Body of pancreas (tissue), 4 donors: ENCODE data around the gene NEURL1. TPM values are rescaled to one million over a fixed set of nuclear protein-coding genes. Genes with fewer than 3 reads are reported as not detected.
A peak's percentile ranks its signal among the peaks of the same experiment; 100 is the strongest.

Experiments
- ATAC-seq: fragments of 150-250 bp; one replicate; pipeline ENCODE4 v1.9.1; 2016
- DNase-seq, 4 donors: peaks; one replicate each; pipeline ENCODE4 v3.0.0-alpha.2; 2019
- H3K27ac ChIP-seq, 4 donors: fragments of 200-600 bp; sonication (generic); 1 replicate in 3 of 4; 2 replicates in 1 of 4; pipeline versions ENCODE4 v1.5.1 to v1.6.1; 2016 to 2019; ENCODE audit warnings: mild to moderate bottlenecking in 1 of 4, mixed read lengths in 1 of 4, moderate library complexity in 1 of 4
- H3K27me3 ChIP-seq, 2 donors: fragments of 200-600 bp; sonication (generic); one replicate each; pipeline ENCODE4 v1.6.0; 2016; ENCODE audit warnings: mild to moderate bottlenecking in 1 of 2
- H3K36me3 ChIP-seq, 2 donors: fragments of 200-600 bp; sonication (generic); replicated peaks in 1 of 2; 2 replicates each; pipeline ENCODE4 v1.5.1; 2016; ENCODE audit warnings: low read depth in 2 of 2; ENCODE audit not compliant: insufficient read depth in 1 of 2
- H3K4me1 ChIP-seq: fragments of 200-600 bp; sonication (generic); one replicate; pipeline ENCODE4 v1.6.0; 2016
- H3K4me3 ChIP-seq, 2 donors: fragments of 200-600 bp; sonication (generic); 1 replicate in 1 of 2; 2 replicates in 1 of 2; pipeline ENCODE4 v1.5.1; 2016 to 2019
- H3K9me3 ChIP-seq, 3 donors: fragments of 200-600 bp; sonication (generic); 1 replicate in 2 of 3; 2 replicates in 1 of 3; pipeline ENCODE4 v1.5.1; 2016
- POLR2A ChIP-seq, 3 donors: fragments of 450-650 bp; IDR thresholded peaks; one replicate each; pipeline ENCODE4 v1.6.1; 2016; ENCODE audit warnings: antibody characterized with exemption in 3 of 3, mild to moderate bottlenecking in 2 of 3
- WGBS, 2 donors: methylation state at CpG; one replicate each; pipeline ENCODE4 v1.1.5; 2017; 5-methylcytosine and 5-hydroxymethylcytosine counted together
- intact Hi-C: fragments of 100-400 bp; cut with DNase I; formaldehyde crosslinking; loops from one replicate; pipeline ENCODE4 v1.15.1; 2023
- total RNA-seq, 2 donors: library from RNA; depleted of rRNA; stranded (reverse); fragments of >200 nt; gene quantifications; one replicate each; pipeline ENCODE4 v1.1.0, GENCODE V29; 2016
- TF ChIP-seq, protein P1 (sequence below), 7 experiments: fragments of 450-650 bp in 4 of 7; fragments of 200-600 bp in 3 of 7; sonication (generic) in 3 of 7; IDR thresholded peaks; one replicate each; pipeline ENCODE4 v1.5.1; 2016 to 2019; ENCODE audit warnings: antibody characterized with exemption in 7 of 7

Gene NEURL1
- total RNA-seq, 2 donors from 2014 or later, result 25.1 to 25.7 TPM

DNA sequence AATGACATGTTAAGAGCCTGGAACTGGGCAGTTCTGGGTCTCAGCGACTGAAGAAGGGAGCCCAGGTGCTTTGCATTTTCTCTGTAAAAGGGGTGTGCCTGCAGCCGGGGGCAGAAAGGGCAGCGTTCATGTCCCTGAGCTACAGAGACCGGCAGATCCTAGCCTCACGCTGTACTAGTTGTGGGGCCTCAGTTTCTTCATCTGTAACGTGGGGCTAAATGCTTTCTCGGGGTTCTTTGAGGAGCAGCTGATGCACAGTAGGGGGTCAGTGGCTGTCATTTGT is 79.6 kb downstream of the NEURL1 start:
- DNase-seq, result no peak
- no peak for ATAC-seq
- Histone ChIP-seq H3K27me3 (no peaks in the 10 kb centered on the region), H3K9me3 (no peaks in the 10 kb centered on the region), H3K4me1 (peaks cover 34% of the 10 kb centered on the region), H3K36me3 (no peaks in the 10 kb centered on the region), H3K27ac (no peak overlapping the region), H3K4me3 (no peak overlapping the region)
- 83 to 94% methylated on average over 7 of the region's 7 CpGs for WGBS, 2 donors
- no peak for TF ChIP-seq POLR2A (IDR thresholded peaks at IDR 0.05)
- TF ChIP-seq, protein P1, sequence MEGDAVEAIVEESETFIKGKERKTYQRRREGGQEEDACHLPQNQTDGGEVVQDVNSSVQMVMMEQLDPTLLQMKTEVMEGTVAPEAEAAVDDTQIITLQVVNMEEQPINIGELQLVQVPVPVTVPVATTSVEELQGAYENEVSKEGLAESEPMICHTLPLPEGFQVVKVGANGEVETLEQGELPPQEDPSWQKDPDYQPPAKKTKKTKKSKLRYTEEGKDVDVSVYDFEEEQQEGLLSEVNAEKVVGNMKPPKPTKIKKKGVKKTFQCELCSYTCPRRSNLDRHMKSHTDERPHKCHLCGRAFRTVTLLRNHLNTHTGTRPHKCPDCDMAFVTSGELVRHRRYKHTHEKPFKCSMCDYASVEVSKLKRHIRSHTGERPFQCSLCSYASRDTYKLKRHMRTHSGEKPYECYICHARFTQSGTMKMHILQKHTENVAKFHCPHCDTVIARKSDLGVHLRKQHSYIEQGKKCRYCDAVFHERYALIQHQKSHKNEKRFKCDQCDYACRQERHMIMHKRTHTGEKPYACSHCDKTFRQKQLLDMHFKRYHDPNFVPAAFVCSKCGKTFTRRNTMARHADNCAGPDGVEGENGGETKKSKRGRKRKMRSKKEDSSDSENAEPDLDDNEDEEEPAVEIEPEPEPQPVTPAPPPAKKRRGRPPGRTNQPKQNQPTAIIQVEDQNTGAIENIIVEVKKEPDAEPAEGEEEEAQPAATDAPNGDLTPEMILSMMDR (IDR thresholded peaks at IDR 0.05), result no peak
- intact Hi-C loops, result no loop called here

DNA sequence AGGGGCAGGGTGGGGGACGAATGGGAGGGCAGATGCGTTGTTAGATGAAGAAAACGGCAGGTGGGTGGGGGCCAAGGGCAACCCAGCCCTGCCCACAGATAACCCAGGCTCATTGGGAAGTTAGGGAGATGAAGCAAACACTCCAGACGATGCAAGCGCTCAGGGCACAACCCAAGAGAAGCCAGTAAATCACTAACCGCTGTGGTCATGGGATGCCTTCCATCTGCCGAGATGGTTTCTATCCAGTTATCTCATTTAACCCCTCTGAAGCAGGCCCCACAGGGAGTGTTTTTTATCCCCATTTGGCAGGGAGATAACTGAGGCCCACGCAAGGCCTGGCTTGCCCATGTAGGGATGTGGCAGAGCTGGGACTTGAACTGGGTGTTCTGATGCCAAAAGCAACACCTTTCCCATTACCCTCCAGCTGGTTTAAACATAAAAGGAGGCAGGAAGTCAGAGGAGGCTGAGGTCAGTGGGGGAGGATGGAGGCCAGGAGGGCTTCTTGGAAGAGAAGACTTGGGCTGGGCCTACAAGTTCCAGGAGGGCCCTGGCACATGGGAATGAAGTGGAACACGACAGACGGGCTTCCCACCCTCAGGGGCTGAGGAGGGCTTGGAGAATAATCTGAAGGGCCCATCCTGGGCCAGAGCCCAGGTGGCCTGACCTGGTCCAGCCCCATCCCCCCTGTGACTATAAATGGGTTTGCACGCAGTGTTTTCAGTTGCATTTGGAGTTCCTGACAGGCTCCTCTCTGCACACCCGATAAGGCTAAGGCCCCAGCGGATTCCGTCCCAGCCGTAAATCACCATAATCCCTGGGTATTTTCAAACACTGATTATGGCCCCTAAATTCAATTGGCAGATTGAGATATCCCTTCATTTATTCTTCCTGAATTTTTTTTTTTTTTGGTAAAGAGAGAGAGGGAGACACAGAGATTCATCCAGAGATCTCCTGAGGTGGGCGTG is 80.9 kb downstream of the NEURL1 start:
- H3K9me3 ChIP-seq, result no peaks in the 10 kb centered on the region
- peaks cover 44% of the 10 kb centered on the region for H3K4me1 ChIP-seq
- no peak for DNase-seq
- WGBS, 2 donors, result 87 to 88% methylated on average over 16 of the region's 16 CpGs
- no peaks in the 10 kb centered on the region for H3K36me3 ChIP-seq
- TF ChIP-seq POLR2A (IDR thresholded peaks at IDR 0.05), result no peak
- TF ChIP-seq, protein P1 (IDR thresholded peaks at IDR 0.05), result no peak
- H3K27me3 ChIP-seq, result no peaks in the 10 kb centered on the region
- H3K27ac ChIP-seq, result no peak overlapping the region
- ATAC-seq, result no peak
- intact Hi-C loops, result no loop called here
- H3K4me3 ChIP-seq, result no peak overlapping the region

DNA sequence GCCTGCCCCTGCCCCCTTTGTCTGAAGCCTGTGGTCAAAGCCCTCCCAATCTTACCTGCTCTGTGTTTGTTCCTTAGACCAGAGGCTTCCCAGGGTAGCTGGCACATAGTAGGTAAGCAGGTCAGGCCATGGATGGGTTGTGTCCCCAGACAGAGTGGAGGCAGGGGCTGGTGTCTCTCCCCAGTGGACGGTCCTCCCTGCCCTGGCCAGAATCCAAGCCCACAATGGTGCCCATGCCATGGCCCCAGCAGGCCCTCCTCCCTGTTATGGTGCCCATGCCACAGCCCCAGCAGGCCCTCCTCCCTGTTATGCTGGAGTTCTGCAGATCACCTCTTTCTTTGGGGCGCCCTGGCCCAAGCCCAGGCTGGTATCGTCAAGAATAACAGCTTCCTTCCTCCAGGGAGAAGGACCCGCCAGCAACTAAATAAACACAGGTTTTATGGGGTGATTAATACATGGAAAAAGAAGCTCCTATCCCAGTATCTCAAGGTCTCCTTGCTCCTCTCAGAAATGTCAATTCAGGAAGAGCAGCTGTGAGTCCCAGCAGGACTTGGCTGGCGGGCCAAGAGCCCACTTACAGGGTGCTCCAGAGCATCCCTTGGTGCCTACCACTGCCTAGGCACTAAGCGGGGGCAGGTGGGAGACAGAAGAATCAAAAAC is 82.0 kb downstream of the NEURL1 start:
- no peak for TF ChIP-seq POLR2A (IDR thresholded peaks at IDR 0.05)
- TF ChIP-seq, protein P1 (IDR thresholded peaks at IDR 0.05), result no peak
- H3K4me1 ChIP-seq, result peaks cover 47% of the 10 kb centered on the region
- H3K9me3 ChIP-seq, result no peaks in the 10 kb centered on the region
- WGBS, 2 donors, result 74 to 100% methylated on average over 2 to 6 of the region's 6 CpGs
- no peak for DNase-seq
- H3K36me3 ChIP-seq, result no peaks in the 10 kb centered on the region
- H3K4me3 ChIP-seq, result no peak overlapping the region
- H3K27ac ChIP-seq, result peak overlapping the region in 1 of 4 donors; percentile 23
- intact Hi-C loops, result no loop called here
- no peaks in the 10 kb centered on the region for H3K27me3 ChIP-seq
- ATAC-seq, result no peak

DNA sequence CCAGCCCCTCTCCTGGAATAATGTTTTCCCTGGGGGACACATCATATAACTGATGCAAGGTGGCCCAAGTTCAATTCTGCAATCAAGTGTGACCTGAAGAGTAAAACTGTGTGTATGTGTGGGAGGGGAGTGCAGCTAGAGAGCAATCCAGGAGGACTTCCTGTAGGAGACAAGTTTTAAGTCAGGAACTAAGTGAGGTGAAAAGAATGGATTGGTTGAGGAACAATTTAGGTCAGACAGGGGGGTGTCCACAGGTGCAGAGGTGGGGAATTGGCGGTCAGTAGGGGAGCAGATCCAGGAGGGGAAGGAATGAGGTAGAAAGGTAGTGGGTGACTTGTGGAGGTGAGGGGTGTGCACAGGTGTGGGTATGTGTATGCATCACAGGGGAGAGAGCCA is 82.6 kb downstream of the NEURL1 start:
- WGBS, 2 donors, result 88 to 100% methylated on average over 1 of the region's 1 CpG
- TF ChIP-seq, protein P1 (IDR thresholded peaks at IDR 0.05), result no peak
- no peak for TF ChIP-seq POLR2A (IDR thresholded peaks at IDR 0.05)
- ATAC-seq, result no peak
- Histone ChIP-seq H3K27me3 (no peaks in the 10 kb centered on the region), H3K9me3 (no peaks in the 10 kb centered on the region), H3K4me3 (no peak overlapping the region), H3K36me3 (no peaks in the 10 kb centered on the region), H3K4me1 (peaks cover 47% of the 10 kb centered on the region), H3K27ac (peak overlapping the region in 1 of 4 donors; percentile 39)
- DNase-seq, result no peak
- intact Hi-C loops, result no loop called here
